ENCODE data around the gene NPFFR2.

- no peak for TF ChIP-seq JUNB (IDR thresholded peaks at IDR 0.05; ENCODE audit: unreplicated experiment)
- no peak for TF ChIP-seq CTCF (conservative IDR thresholded peaks at IDR 0.05; ENCODE audit: low read depth in 2 of 2)
- TF ChIP-seq POLR2AphosphoS5 (IDR thresholded peaks at IDR 0.05; ENCODE audit: low read depth) = no peak
- no peak for TF ChIP-seq EZH2 (IDR thresholded peaks at IDR 0.05; ENCODE audit: low read depth, unreplicated experiment)
- no peak for TF ChIP-seq EZH2phosphoT487 (IDR thresholded peaks at IDR 0.05; ENCODE audit: unreplicated experiment)
- TF ChIP-seq, protein P1, sequence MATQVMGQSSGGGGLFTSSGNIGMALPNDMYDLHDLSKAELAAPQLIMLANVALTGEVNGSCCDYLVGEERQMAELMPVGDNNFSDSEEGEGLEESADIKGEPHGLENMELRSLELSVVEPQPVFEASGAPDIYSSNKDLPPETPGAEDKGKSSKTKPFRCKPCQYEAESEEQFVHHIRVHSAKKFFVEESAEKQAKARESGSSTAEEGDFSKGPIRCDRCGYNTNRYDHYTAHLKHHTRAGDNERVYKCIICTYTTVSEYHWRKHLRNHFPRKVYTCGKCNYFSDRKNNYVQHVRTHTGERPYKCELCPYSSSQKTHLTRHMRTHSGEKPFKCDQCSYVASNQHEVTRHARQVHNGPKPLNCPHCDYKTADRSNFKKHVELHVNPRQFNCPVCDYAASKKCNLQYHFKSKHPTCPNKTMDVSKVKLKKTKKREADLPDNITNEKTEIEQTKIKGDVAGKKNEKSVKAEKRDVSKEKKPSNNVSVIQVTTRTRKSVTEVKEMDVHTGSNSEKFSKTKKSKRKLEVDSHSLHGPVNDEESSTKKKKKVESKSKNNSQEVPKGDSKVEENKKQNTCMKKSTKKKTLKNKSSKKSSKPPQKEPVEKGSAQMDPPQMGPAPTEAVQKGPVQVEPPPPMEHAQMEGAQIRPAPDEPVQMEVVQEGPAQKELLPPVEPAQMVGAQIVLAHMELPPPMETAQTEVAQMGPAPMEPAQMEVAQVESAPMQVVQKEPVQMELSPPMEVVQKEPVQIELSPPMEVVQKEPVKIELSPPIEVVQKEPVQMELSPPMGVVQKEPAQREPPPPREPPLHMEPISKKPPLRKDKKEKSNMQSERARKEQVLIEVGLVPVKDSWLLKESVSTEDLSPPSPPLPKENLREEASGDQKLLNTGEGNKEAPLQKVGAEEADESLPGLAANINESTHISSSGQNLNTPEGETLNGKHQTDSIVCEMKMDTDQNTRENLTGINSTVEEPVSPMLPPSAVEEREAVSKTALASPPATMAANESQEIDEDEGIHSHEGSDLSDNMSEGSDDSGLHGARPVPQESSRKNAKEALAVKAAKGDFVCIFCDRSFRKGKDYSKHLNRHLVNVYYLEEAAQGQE (IDR thresholded peaks at IDR 0.05; ENCODE audit: unreplicated experiment) = no peak
- no peak for TF ChIP-seq CREB1 (CRISPR knock-in tag; IDR thresholded peaks at IDR 0.05; ENCODE audit: low read depth)
- no peak for TF ChIP-seq STAT1 (IDR thresholded peaks at IDR 0.05; ENCODE audit: unreplicated experiment)
- TF ChIP-seq ZNF331 (CRISPR knock-in tag; IDR thresholded peaks at IDR 0.05; ENCODE audit: low read depth) = no peak
- TF ChIP-seq NANOG (IDR thresholded peaks at IDR 0.05; ENCODE audit: borderline replicate concordance) = no peak
- TF ChIP-seq, protein P2, sequence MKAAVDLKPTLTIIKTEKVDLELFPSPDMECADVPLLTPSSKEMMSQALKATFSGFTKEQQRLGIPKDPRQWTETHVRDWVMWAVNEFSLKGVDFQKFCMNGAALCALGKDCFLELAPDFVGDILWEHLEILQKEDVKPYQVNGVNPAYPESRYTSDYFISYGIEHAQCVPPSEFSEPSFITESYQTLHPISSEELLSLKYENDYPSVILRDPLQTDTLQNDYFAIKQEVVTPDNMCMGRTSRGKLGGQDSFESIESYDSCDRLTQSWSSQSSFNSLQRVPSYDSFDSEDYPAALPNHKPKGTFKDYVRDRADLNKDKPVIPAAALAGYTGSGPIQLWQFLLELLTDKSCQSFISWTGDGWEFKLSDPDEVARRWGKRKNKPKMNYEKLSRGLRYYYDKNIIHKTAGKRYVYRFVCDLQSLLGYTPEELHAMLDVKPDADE (IDR thresholded peaks at IDR 0.05) = no peak
- no peak for TF ChIP-seq ZNF114 (CRISPR knock-in tag; IDR thresholded peaks at IDR 0.05)
These were observed 31.9 kb downstream of the NPFFR2 start for GRCh38 chr4:72063726-72064125.

All from GM23338 (cell line).